Activated T-helper 9 cell treated with anti-CD3 and anti-CD28 coated beads, Interleukin-2, amount 50 U/mL, for 16 hours (primary cell): ENCODE data around the gene SEPTIN12.

ENCODE experiments used
- DNase-seq: peaks from one replicate; pipeline ENCODE4 v3.0.0-alpha.2; 2020; ENCODE audit warnings: low read depth

The SEPTIN12 gene

GRCh38 chr16:4783951-4784336 is 4.2 kb downstream of the SEPTIN12 start:
- DNase-seq = no peak

- no peak for DNase-seq
These were observed 4.7 kb downstream of the SEPTIN12 start for GRCh38 chr16:4783251-4783950.

- no peak for DNase-seq
These were observed 7.9 kb downstream of the SEPTIN12 start for GRCh38 chr16:4780235-4780634.

GRCh38 chr16:4778050-4778392 is 10.1 kb downstream of the SEPTIN12 start:
- DNase-seq = no peak

GRCh38 chr16:4777339-4778049 is 10.7 kb downstream of the SEPTIN12 start:
- no peak for DNase-seq

- no peak for DNase-seq
These were observed 11.9 kb downstream of the SEPTIN12 start for GRCh38 chr16:4776141-4776705.

GRCh38 chr16:4775005-4775404 is 13.1 kb downstream of the SEPTIN12 start:
- no peak for DNase-seq

- no peak for DNase-seq
These were observed 15.8 kb downstream of the SEPTIN12 start for GRCh38 chr16:4772351-4772750.

- no peak for DNase-seq
These were observed 16.5 kb downstream of the SEPTIN12 start for GRCh38 chr16:4771646-4772045.

GRCh38 chr16:4769306-4769638 is 18.9 kb downstream of the SEPTIN12 start:
- no peak for DNase-seq

GRCh38 chr16:4768549-4769305 is 19.4 kb downstream of the SEPTIN12 start:
- DNase-seq = peak; percentile 80

GRCh38 chr16:4767872-4768548 is 20.1 kb downstream of the SEPTIN12 start:
- no peak for DNase-seq

GRCh38 chr16:4766875-4767628 is 21.1 kb downstream of the SEPTIN12 start, which contains the start of gene ZNF500:
ZNF500 (minus strand) TSS chr16:4767162; CDS start chr16:4765978, 1,184 bp downstream.
- peak; percentile 96 for DNase-seq

- DNase-seq = no peak
These were observed 22.4 kb downstream of the SEPTIN12 start for GRCh38 chr16:4765511-4766474.

- no peak for DNase-seq
These were observed 24.4 kb downstream of the SEPTIN12 start for GRCh38 chr16:4763791-4764190.

- DNase-seq = no peak
These were observed 25.9 kb downstream of the SEPTIN12 start for GRCh38 chr16:4762205-4762604.

GRCh38 chr16:4760221-4760910 is 27.8 kb downstream of the SEPTIN12 start:
- DNase-seq = no peak

GRCh38 chr16:4755687-4756086 is 32.5 kb downstream of the SEPTIN12 start:
- DNase-seq = no peak

GRCh38 chr16:4754865-4755264 is 33.3 kb downstream of the SEPTIN12 start:
- DNase-seq = no peak

- no peak for DNase-seq
These were observed 34.9 kb downstream of the SEPTIN12 start for GRCh38 chr16:4753227-4753626.
